GM23338 (cell line): ENCODE data around the gene SETD1B. TPM values are rescaled to one million over a fixed set of nuclear protein-coding genes. Genes with fewer than 3 reads are reported as not detected.

Experiments used
- ATAC-seq: fragments of 200-7000 bp; cut with Tn5 transposase; 3 replicates; pipeline ENCODE4 v1.9.1; 2020
- DNase-seq: peaks from one replicate; pipeline ENCODE4 v3.0.0-alpha.2; 2015; ENCODE audit warnings: low spot score
- H2AFZ ChIP-seq: fragments of 200-600 bp; sonication (generic); 2 replicates; pipeline ENCODE4 v1.8.0; 2016; ENCODE audit warnings: antibody characterized with exemption, mild to moderate bottlenecking, moderate library complexity
- H3F3A ChIP-seq: fragments of 200-600 bp; sonication (generic); replicated peaks from 2 replicates; pipeline ENCODE4 v1.8.0; 2017; ENCODE audit warnings: antibody characterized with exemption, mixed run types, low read depth
- H3K27ac ChIP-seq: fragments of 200-600 bp; sonication (generic); 2 replicates; pipeline ENCODE4 v1.6.1; 2016; ENCODE audit warnings: low read depth
- H3K27me3 ChIP-seq: fragments of 200-600 bp; sonication (generic); 2 replicates; pipeline ENCODE4 v1.8.0; 2016; ENCODE audit warnings: mild to moderate bottlenecking, mixed run types, moderate library complexity; ENCODE audit not compliant: insufficient read depth
- H3K36me3 ChIP-seq: fragments of 200-600 bp; sonication (generic); 2 replicates; pipeline ENCODE4 v1.8.0; 2016; ENCODE audit warnings: mild to moderate bottlenecking; ENCODE audit not compliant: insufficient read depth
- H3K4me1 ChIP-seq: fragments of 200-600 bp; sonication (generic); 2 replicates; pipeline ENCODE4 v1.8.0; 2016; ENCODE audit warnings: mild to moderate bottlenecking, moderate library complexity; ENCODE audit not compliant: insufficient read depth
- H3K4me2 ChIP-seq: fragments of 200-600 bp; sonication (generic); 2 replicates; pipeline ENCODE4 v1.7.1; 2017; ENCODE audit warnings: mixed run types
- H3K4me3 ChIP-seq: fragments of 200-600 bp; sonication (generic); 2 replicates; pipeline ENCODE4 v1.6.1; 2016; ENCODE audit warnings: mixed run types
- H3K79me2 ChIP-seq: fragments of 200-600 bp; sonication (generic); replicated peaks from 2 replicates; pipeline ENCODE4 v1.8.0; 2017; ENCODE audit warnings: mild to moderate bottlenecking; ENCODE audit not compliant: insufficient read depth
- H3K9me2 ChIP-seq: fragments of 200-600 bp; sonication (generic); 2 replicates; pipeline ENCODE4 v1.8.0; 2017; ENCODE audit not compliant: insufficient read depth
- H4K20me1 ChIP-seq: fragments of 200-600 bp; sonication (generic); replicated peaks from 2 replicates; pipeline ENCODE4 v1.8.0; 2017; ENCODE audit warnings: mild to moderate bottlenecking; ENCODE audit not compliant: insufficient read depth
- H3K27ac Mint-ChIP-seq: 2 replicates; pipeline ENCODE4 v1.8.0; 2020; ENCODE audit warnings: inconsistent platforms, mild to moderate bottlenecking, moderate library complexity, mixed read lengths
- H3K27me3 Mint-ChIP-seq: 3 replicates; pipeline ENCODE4 v1.8.0; 2022; ENCODE audit warnings: low read depth, mild to moderate bottlenecking, moderate library complexity, mixed read lengths, inconsistent platforms; ENCODE audit not compliant: insufficient read depth, poor library complexity
- H3K36me3 Mint-ChIP-seq: 3 replicates; pipeline ENCODE4 v1.8.0; 2021; ENCODE audit warnings: low read depth, mild to moderate bottlenecking, inconsistent platforms, moderate library complexity, mixed read lengths
- H3K4me1 Mint-ChIP-seq: 3 replicates; pipeline ENCODE4 v1.8.0; 2020; ENCODE audit warnings: mild to moderate bottlenecking, inconsistent platforms, mixed read lengths
- H3K4me3 Mint-ChIP-seq: 3 replicates; pipeline ENCODE4 v1.8.0; 2021; ENCODE audit warnings: moderate library complexity, mild to moderate bottlenecking, inconsistent platforms, mixed read lengths
- H3K9me3 Mint-ChIP-seq: 3 replicates; pipeline ENCODE4 v1.8.0; 2020; ENCODE audit warnings: moderate library complexity, mild to moderate bottlenecking, inconsistent platforms, mixed read lengths
- EZH2 ChIP-seq: fragments of 200-600 bp; sonication (generic); IDR thresholded peaks from one replicate; pipeline ENCODE4 v1.8.0; 2017; ENCODE audit warnings: antibody characterized with exemption, mild to moderate bottlenecking, low read depth; ENCODE audit not compliant: unreplicated experiment
- EZH2phosphoT487 ChIP-seq: fragments of 200-600 bp; sonication (generic); IDR thresholded peaks from one replicate; pipeline ENCODE4 v1.8.1; 2018; ENCODE audit warnings: antibody characterized with exemption; ENCODE audit not compliant: unreplicated experiment
- NANOG ChIP-seq: IDR thresholded peaks from 2 replicates; pipeline ENCODE4 v1.6.1; 2016; ENCODE audit warnings: antibody characterized with exemption, borderline replicate concordance
- POLR2AphosphoS5 ChIP-seq: IDR thresholded peaks from 2 replicates; pipeline ENCODE4 v1.6.1; 2016; ENCODE audit warnings: antibody characterized with exemption, low read depth
- ZNF331 ChIP-seq: fragments of 250-450 bp; sonication (Bioruptor Pico); IDR thresholded peaks from 2 replicates; pipeline ENCODE4 v1.5.0; 2020; ENCODE audit warnings: low read depth, mild to moderate bottlenecking, moderate library complexity
- polyA plus RNA-seq: library from polyadenylated mRNA; unstranded; fragments of >200 nt; fragmentation: Nextera tagmentation; extraction: Ambion mirVana; gene quantifications from 2 replicates; pipeline ENCODE4 v1.2.1, GENCODE V29; 2016
- total RNA-seq: library from RNA; depleted of rRNA; stranded (reverse); fragments of >200 nt; shearing (Covaris generic); gene quantifications from 2 replicates; pipeline ENCODE4 v1.2.3, GENCODE V29; 2014
- TF ChIP-seq, protein P1 (sequence below): fragments of 250-450 bp; sonication (Bioruptor Pico); IDR thresholded peaks from 2 replicates; pipeline ENCODE4 v1.5.0; 2020; ENCODE audit warnings: mild to moderate bottlenecking, moderate library complexity

SETD1B gene
- total and polyA plus RNA-seq, 2 experiments from 2014 or later: 3.1 to 8.7 TPM

DNA sequence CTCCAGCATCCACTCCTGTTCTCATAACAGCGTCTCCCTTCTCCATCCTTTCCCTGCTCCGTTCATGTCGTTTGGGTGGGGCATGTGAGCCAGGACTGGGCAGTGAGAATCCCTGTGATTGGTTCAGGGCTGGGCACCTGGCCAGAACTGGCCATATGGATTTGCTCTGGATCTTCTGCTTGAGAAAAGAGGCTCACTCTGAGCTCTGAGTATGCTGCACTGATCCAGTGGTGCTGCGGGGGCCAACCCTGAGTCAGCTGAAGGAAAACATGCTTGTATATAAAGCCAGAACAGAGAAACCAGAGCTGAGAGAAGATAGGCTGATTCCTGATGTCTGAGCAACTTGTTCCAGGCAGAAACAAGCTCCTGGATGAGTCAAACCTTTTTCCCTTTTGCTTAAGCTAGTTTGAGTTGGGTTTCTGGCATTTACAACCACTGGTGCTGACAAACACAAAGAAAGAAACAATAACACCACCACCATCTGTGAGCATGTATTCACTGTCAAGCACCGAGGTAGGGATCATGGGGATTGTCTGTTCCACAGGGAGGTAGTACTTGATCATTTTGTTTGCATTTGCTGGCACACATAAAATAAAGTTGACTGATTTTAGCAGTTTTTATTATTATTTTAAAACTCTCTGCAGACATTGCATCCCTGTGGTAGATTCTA lies 68.9 kb downstream of the SETD1B start:
- H3K27me3 ChIP-seq: no peaks in the 10 kb centered on the region
- no peak overlapping the region for H3K27ac ChIP-seq
- ATAC-seq (peak; percentile 53; the same call in 2 of the 3 replicates), DNase-seq (no peak)
- Mint-ChIP-seq H3K9me3 (no peaks in the 10 kb centered on the region), H3K27me3 (peaks cover 3% of the 10 kb centered on the region), H3K27ac (no peak overlapping the region), H3K4me1 (no peaks in the 10 kb centered on the region), H3K4me3 (no peak overlapping the region), H3K36me3 (no peaks in the 10 kb centered on the region)
- H3K4me1 ChIP-seq: no peaks in the 10 kb centered on the region
- H3K9me2 ChIP-seq: no peaks in the 10 kb centered on the region
- H4K20me1 ChIP-seq: no peaks in the 10 kb centered on the region
- H3K4me2 ChIP-seq: no peak overlapping the region
- no peaks in the 10 kb centered on the region for H3K36me3 ChIP-seq
- TF ChIP-seq EZH2: no peak
- TF ChIP-seq, protein P1, sequence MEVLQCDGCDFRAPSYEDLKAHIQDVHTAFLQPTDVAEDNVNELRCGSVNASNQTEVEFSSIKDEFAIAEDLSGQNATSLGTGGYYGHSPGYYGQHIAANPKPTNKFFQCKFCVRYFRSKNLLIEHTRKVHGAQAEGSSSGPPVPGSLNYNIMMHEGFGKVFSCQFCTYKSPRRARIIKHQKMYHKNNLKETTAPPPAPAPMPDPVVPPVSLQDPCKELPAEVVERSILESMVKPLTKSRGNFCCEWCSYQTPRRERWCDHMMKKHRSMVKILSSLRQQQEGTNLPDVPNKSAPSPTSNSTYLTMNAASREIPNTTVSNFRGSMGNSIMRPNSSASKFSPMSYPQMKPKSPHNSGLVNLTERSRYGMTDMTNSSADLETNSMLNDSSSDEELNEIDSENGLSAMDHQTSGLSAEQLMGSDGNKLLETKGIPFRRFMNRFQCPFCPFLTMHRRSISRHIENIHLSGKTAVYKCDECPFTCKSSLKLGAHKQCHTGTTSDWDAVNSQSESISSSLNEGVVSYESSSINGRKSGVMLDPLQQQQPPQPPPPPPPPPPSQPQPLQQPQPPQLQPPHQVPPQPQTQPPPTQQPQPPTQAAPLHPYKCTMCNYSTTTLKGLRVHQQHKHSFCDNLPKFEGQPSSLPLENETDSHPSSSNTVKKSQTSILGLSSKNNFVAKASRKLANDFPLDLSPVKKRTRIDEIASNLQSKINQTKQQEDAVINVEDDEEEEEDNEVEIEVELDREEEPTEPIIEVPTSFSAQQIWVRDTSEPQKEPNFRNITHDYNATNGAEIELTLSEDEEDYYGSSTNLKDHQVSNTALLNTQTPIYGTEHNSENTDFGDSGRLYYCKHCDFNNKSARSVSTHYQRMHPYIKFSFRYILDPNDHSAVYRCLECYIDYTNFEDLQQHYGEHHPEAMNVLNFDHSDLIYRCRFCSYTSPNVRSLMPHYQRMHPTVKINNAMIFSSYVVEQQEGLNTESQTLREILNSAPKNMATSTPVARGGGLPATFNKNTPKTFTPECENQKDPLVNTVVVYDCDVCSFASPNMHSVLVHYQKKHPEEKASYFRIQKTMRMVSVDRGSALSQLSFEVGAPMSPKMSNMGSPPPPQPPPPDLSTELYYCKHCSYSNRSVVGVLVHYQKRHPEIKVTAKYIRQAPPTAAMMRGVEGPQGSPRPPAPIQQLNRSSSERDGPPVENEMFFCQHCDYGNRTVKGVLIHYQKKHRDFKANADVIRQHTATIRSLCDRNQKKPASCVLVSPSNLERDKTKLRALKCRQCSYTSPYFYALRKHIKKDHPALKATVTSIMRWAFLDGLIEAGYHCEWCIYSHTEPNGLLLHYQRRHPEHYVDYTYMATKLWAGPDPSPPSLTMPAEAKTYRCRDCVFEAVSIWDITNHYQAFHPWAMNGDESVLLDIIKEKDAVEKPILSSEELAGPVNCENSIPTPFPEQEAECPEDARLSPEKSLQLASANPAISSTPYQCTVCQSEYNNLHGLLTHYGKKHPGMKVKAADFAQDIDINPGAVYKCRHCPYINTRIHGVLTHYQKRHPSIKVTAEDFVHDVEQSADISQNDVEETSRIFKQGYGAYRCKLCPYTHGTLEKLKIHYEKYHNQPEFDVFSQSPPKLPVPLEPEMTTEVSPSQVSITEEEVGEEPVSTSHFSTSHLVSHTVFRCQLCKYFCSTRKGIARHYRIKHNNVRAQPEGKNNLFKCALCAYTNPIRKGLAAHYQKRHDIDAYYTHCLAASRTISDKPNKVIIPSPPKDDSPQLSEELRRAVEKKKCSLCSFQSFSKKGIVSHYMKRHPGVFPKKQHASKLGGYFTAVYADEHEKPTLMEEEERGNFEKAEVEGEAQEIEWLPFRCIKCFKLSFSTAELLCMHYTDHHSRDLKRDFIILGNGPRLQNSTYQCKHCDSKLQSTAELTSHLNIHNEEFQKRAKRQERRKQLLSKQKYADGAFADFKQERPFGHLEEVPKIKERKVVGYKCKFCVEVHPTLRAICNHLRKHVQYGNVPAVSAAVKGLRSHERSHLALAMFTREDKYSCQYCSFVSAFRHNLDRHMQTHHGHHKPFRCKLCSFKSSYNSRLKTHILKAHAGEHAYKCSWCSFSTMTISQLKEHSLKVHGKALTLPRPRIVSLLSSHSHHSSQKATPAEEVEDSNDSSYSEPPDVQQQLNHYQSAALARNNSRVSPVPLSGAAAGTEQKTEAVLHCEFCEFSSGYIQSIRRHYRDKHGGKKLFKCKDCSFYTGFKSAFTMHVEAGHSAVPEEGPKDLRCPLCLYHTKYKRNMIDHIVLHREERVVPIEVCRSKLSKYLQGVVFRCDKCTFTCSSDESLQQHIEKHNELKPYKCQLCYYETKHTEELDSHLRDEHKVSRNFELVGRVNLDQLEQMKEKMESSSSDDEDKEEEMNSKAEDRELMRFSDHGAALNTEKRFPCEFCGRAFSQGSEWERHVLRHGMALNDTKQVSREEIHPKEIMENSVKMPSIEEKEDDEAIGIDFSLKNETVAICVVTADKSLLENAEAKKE (CRISPR knock-in tag): no peak
- TF ChIP-seq ZNF331: no peak
- TF ChIP-seq NANOG: no peak
- no peak for TF ChIP-seq EZH2phosphoT487
- H3F3A ChIP-seq: no peaks in the 10 kb centered on the region
- H3K4me3 ChIP-seq: no peak overlapping the region
- 0 out of 2 replicates have a peak overlapping the region, but pooled peaks have one; percentile 5 for H2AFZ ChIP-seq
- H3K79me2 ChIP-seq: no peaks in the 10 kb centered on the region

DNA sequence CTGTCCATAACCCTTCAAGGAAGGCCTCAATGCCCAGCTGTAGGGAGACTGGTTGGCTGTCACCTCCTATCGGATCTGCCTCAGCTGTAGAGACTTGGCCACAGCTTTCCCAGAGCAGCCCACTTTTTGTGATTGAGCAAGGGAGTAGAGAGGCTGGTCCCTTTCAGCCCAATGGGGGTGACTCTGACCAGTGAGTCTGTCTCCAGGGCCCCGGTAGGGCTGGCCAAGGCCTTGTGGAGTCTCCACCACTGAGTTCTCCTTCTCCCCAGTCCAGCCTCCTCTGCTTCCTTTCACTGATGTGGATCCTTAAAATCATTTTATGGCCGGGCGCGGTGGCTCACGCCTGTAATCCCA lies 69.4 kb downstream of the SETD1B start:
- H3F3A ChIP-seq: no peaks in the 10 kb centered on the region
- Mint-ChIP-seq H3K27ac (no peak overlapping the region), H3K9me3 (no peaks in the 10 kb centered on the region), H3K27me3 (peaks cover 3% of the 10 kb centered on the region), H3K36me3 (no peaks in the 10 kb centered on the region), H3K4me3 (no peak overlapping the region), H3K4me1 (no peaks in the 10 kb centered on the region)
- no peak overlapping the region for H3K4me2 ChIP-seq
- H3K4me1 ChIP-seq: no peaks in the 10 kb centered on the region
- no peaks in the 10 kb centered on the region for H3K36me3 ChIP-seq
- no peaks in the 10 kb centered on the region for H3K27me3 ChIP-seq
- no peaks in the 10 kb centered on the region for H3K79me2 ChIP-seq
- ATAC-seq (no peak), DNase-seq (no peak)
- no peak overlapping the region for H3K4me3 ChIP-seq
- 0 out of 2 replicates have a peak overlapping the region, but pooled peaks have one; percentile 5 for H2AFZ ChIP-seq
- no peaks in the 10 kb centered on the region for H3K9me2 ChIP-seq
- no peaks in the 10 kb centered on the region for H4K20me1 ChIP-seq
- no peak overlapping the region for H3K27ac ChIP-seq
- TF ChIP-seq POLR2AphosphoS5 (no peak), EZH2phosphoT487 (no peak)
- TF ChIP-seq, protein P1 (CRISPR knock-in tag): no peak
